ENCODE data around the gene TMC7. TPM values are rescaled to one million over a fixed set of nuclear protein-coding genes. Genes with fewer than 3 reads are reported as not detected.
A peak's percentile ranks its signal among the peaks of the same experiment; 100 is the strongest.

The TMC7 gene
- total RNA-seq, 1 experiment from 2014 or later = 4.1 TPM

DNA sequence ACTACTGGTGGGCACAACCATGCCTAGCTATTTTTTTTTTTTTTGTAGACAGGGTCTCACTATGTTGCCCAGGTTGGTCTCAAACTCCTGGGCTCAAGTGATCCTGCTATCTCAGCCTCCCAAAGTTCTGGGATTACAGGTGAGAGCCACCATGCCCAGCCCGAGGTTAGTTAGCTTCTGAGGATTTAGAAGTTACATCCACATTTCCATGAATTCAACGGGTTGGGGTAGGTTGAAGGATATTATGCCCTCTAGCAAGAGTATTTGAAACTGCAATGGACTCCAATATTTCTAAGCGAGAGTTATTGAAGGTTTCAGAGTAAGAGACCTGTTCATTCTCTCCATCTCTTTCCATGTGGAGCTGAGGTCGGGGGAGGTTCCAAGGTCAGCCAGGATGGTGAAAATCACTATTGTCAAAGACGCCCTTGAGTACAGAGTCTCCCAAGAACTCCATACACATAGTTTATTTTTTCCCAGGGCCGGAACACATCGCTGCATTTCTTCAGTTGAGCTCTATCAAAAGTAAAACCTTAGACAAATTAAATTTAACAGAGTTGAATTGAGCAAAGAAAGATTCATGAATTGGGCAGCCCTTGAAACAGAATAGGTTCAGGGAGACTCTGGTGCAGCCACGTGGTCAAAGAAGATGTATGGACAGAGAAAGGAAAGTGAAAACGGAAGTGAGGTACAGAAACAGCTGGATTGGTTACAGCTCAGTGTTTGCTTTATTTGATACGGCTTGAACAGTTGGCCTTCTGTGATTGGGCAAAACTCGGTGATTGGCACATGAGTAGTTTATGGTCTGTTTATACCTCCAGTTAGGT lies 111.0 kb downstream of the TMC7 start:
- peak; percentile 67 for DNase-seq (ENCODE audit: unreplicated experiment)
- no TSS peak for BruUV-seq (replicated peaks)
- ChIA-PET POLR2A (interaction anchor here (0.6 to 2.0 kb wide), 5 partner anchors 8 to 138 kb away, joined by 3 to 7 read pairs (median 4); partner anchors contain the start of gene ITPRIPL2), CTCF (interaction anchor here (0.5 to 1.7 kb wide), 11 partner anchors 8 to 408 kb away, joined by 3 to 12 read pairs (median 4); no protein-coding TSS in a partner anchor)
- intact Hi-C loops (cut with micrococcal nuclease) = no loop called here
- no peak overlapping the region for H3K4me3 Mint-ChIP-seq (ENCODE audit: unreplicated experiment)
- no peak for TF ChIP-seq CTCF (IDR thresholded peaks at IDR 0.05; ENCODE audit: unreplicated experiment)
- H3K27me3 Mint-ChIP-seq (ENCODE audit: insufficient read depth, unreplicated experiment) = no peaks in the 10 kb centered on the region
- peaks cover 23% of the 10 kb centered on the region for H3K4me1 Mint-ChIP-seq (ENCODE audit: insufficient read depth, unreplicated experiment)
- no peaks in the 10 kb centered on the region for H3K9me3 Mint-ChIP-seq (ENCODE audit: unreplicated experiment)
- H3K27ac Mint-ChIP-seq (ENCODE audit: low read depth, unreplicated experiment) = no peak overlapping the region
- H3K36me3 Mint-ChIP-seq (ENCODE audit: insufficient read depth, unreplicated experiment) = no peaks in the 10 kb centered on the region

- H3K4me3 Mint-ChIP-seq (ENCODE audit: unreplicated experiment) = no peak overlapping the region
- CTCF ChIA-PET = interaction anchor here (1.0 to 1.7 kb wide), 3 partner anchors 9 to 293 kb away, joined by 3 to 12 read pairs (median 6); no protein-coding TSS in a partner anchor
- no peaks in the 10 kb centered on the region for H3K9me3 Mint-ChIP-seq (ENCODE audit: unreplicated experiment)
- BruUV-seq (replicated peaks) = no TSS peak
- peaks cover 23% of the 10 kb centered on the region for H3K4me1 Mint-ChIP-seq (ENCODE audit: insufficient read depth, unreplicated experiment)
- H3K36me3 Mint-ChIP-seq (ENCODE audit: insufficient read depth, unreplicated experiment) = no peaks in the 10 kb centered on the region
- H3K27me3 Mint-ChIP-seq (ENCODE audit: insufficient read depth, unreplicated experiment) = no peaks in the 10 kb centered on the region
- peak; percentile 78 for DNase-seq (ENCODE audit: unreplicated experiment)
- H3K27ac Mint-ChIP-seq (ENCODE audit: low read depth, unreplicated experiment) = peak overlapping the region; percentile 57
- intact Hi-C loops (cut with micrococcal nuclease) = no loop called here
- POLR2A ChIA-PET = interaction anchor here (0.6 to 2.0 kb wide), 3 partner anchors 9 to 94 kb away, joined by 3 to 6 read pairs (median 3); partner anchors contain the start of gene ITPRIPL2
- no peak for TF ChIP-seq CTCF (IDR thresholded peaks at IDR 0.05; ENCODE audit: unreplicated experiment)
Measured at GRCh38 chr16:19095654-19096053, 111.9 kb downstream of the TMC7 start.

DNA sequence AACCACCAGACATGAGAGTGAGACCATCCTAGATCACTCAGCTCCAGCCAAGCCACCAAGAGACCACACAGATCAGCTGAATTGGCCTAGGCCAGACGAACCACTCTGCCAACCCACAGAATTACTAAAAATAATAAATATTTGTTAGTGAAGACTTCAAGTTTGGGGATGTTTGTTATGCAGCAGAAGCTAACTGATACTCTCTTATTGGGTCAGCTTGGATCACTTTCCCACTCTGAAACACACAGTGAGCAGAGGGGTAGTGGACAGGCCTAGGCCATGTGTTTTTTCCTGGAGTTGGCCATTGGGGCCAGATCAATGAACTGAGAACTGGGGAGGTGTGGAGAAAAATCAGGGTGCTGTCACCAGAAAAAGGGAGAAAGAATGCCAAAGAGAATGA lies 114.4 kb downstream of the TMC7 start:
- no peak overlapping the region for H3K27ac Mint-ChIP-seq (ENCODE audit: low read depth, unreplicated experiment)
- no peaks in the 10 kb centered on the region for H3K9me3 Mint-ChIP-seq (ENCODE audit: unreplicated experiment)
- H3K27me3 Mint-ChIP-seq (ENCODE audit: insufficient read depth, unreplicated experiment) = no peaks in the 10 kb centered on the region
- no peak for TF ChIP-seq CTCF (IDR thresholded peaks at IDR 0.05; ENCODE audit: unreplicated experiment)
- intact Hi-C loops (cut with micrococcal nuclease) = no loop called here
- no peak for DNase-seq (ENCODE audit: unreplicated experiment)
- ChIA-PET POLR2A (interaction anchor here (1.1 kb wide), 1 partner anchor 12 kb away, joined by 4 read pairs; no protein-coding TSS in a partner anchor), CTCF (interaction anchor here (0.5 to 1.6 kb wide), 4 partner anchors 10 to 69 kb away, joined by 3 to 4 read pairs (median 4); no protein-coding TSS in a partner anchor)
- H3K4me3 Mint-ChIP-seq (ENCODE audit: unreplicated experiment) = no peak overlapping the region
- H3K36me3 Mint-ChIP-seq (ENCODE audit: insufficient read depth, unreplicated experiment) = no peaks in the 10 kb centered on the region
- BruUV-seq (replicated peaks) = no TSS peak
- peaks cover under 1% of the 10 kb centered on the region for H3K4me1 Mint-ChIP-seq (ENCODE audit: insufficient read depth, unreplicated experiment)

GRCh38 chr16:19102187-19102872 lies 118.6 kb downstream of the TMC7 start:
- intact Hi-C loops (cut with micrococcal nuclease) = no loop called here

More at GRCh38 chr16:19102187-19102872, 118.6 kb downstream of the TMC7 start:
- Mint-ChIP-seq H3K9me3 (ENCODE audit: unreplicated experiment) (no peaks in the 10 kb centered on the region), H3K27me3 (ENCODE audit: insufficient read depth, unreplicated experiment) (no peaks in the 10 kb centered on the region), H3K27ac (ENCODE audit: low read depth, unreplicated experiment) (no peak overlapping the region), H3K4me3 (ENCODE audit: unreplicated experiment) (no peak overlapping the region), H3K4me1 (ENCODE audit: insufficient read depth, unreplicated experiment) (peaks cover 2% of the 10 kb centered on the region), H3K36me3 (ENCODE audit: insufficient read depth, unreplicated experiment) (peaks cover 5% of the 10 kb centered on the region)
- TF ChIP-seq CTCF (IDR thresholded peaks at IDR 0.05; ENCODE audit: unreplicated experiment) = no peak
- POLR2A ChIA-PET = interaction anchor here (3.1 kb wide), 1 partner anchor 11 kb away, joined by 12 read pairs; the partner anchor contains the start of gene ITPRIPL2
- CTCF ChIA-PET = interaction anchor here (0.7 to 1.4 kb wide), 3 partner anchors 17 to 92 kb away, joined by 4 to 5 read pairs (median 4); no protein-coding TSS in a partner anchor
- no TSS peak for BruUV-seq (replicated peaks)
- no peak for DNase-seq (ENCODE audit: unreplicated experiment)
